HCT116 (cell line): ENCODE measurements around the gene INTS4. TPM values are rescaled to one million over a fixed set of nuclear protein-coding genes. Genes with fewer than 3 reads are reported as not detected.

ENCODE experiments used
- ATAC-seq: fragments of 200-7000 bp; cut with Tn5 transposase; 2 replicates; pipeline ENCODE4 v1.9.1; 2020; ENCODE audit warnings: mild to moderate bottlenecking, moderate library complexity
- BruUV-seq: library from RNA; stranded (reverse); fragments of 400-500 nt; replicated peaks from 2 replicates; lab custom pipeline; 2021; lab: Mats Ljungman, UMichigan
- CTCF ChIA-PET: fragments of 300-600 bp; sonication (Branson Sonifier 250); formaldehyde crosslinking; loops from one replicate; lab custom pipeline; 2021; ENCODE audit warnings: antibody characterized with exemption; lab: Charles Lee
- POLR2A ChIA-PET: fragments of 300-600, 350-600 bp; sonication (Branson Sonifier 250); formaldehyde crosslinking; loops from one replicate; lab custom pipeline; 2021; ENCODE audit warnings: antibody characterized with exemption; lab: Charles Lee
- RAD21 ChIA-PET, 2 experiments: fragments of 300-600 bp; sonication (Branson Sonifier 250); formaldehyde crosslinking; loops; one replicate each; lab custom pipeline; 2023; ENCODE audit warnings: low total read pairs in 2 of 2; ENCODE audit not compliant: uncharacterized antibody in 2 of 2, unreplicated experiment in 2 of 2, low non-redundant PET in 1 of 2; lab: Charles Lee
- DNase-seq: peaks from one replicate; pipeline ENCODE4 v3.0.0-alpha.2; 2010; ENCODE audit warnings: low read depth, low spot score
- H2AFZ ChIP-seq: fragments of 200-600 bp; shearing (Covaris generic), sonication (generic); 2 replicates; pipeline ENCODE4 v1.6.1; 2017; ENCODE audit warnings: low read depth, mixed run types, mixed read lengths, antibody characterized with exemption, low read length; ENCODE audit not compliant: poor library complexity, severe bottlenecking
- H3K27ac ChIP-seq: 2 replicates; pipeline ENCODE4 v1.5.1; 2012; ENCODE audit warnings: low read depth, low read length
- H3K27me3 ChIP-seq: fragments of 200-600 bp; sonication (generic); 2 replicates; pipeline ENCODE4 v1.6.1; 2016; ENCODE audit warnings: mixed run types, low read length, mixed read lengths; ENCODE audit not compliant: insufficient read depth
- H3K36me3 ChIP-seq, 2 experiments: fragments of 200-500 bp in 1 of 2; fragments of 200-600 bp in 1 of 2; sonication (Bioruptor generic) in 1 of 2; sonication (generic) in 1 of 2; 2 replicates each; pipeline versions ENCODE4 v1.5.1 to v1.6.1; 2014 to 2016; ENCODE audit warnings: low read length in 2 of 2, inconsistent platforms in 1 of 2, mixed read lengths in 1 of 2, mixed run types in 1 of 2; ENCODE audit not compliant: insufficient read depth in 2 of 2, control insufficient read depth in 1 of 2
- H3K4me1 ChIP-seq, 2 experiments: fragments of 200-600 bp in 1 of 2; sonication (generic) in 1 of 2; 2 replicates each; pipeline versions ENCODE4 v1.5.1 to v1.6.1; 2012 to 2017; ENCODE audit warnings: low read length in 2 of 2, inconsistent platforms in 1 of 2, mild to moderate bottlenecking in 1 of 2, mixed read lengths in 1 of 2, mixed run types in 1 of 2, moderate library complexity in 1 of 2; ENCODE audit not compliant: insufficient read depth in 2 of 2, control insufficient read depth in 1 of 2
- H3K4me2 ChIP-seq: fragments of 200-600 bp; sonication (generic); 2 replicates; pipeline ENCODE4 v1.6.1; 2017; ENCODE audit warnings: mixed run types, low read length, mixed read lengths
- H3K4me3 ChIP-seq, 2 experiments: fragments of 200-600 bp in 1 of 2; sonication (generic) in 1 of 2; replicated peaks in 1 of 2; 2 replicates each; pipeline ENCODE4 v1.5.1; 2011 to 2016; ENCODE audit warnings: low read length in 2 of 2, control low read depth in 1 of 2, low read depth in 1 of 2, mild to moderate bottlenecking in 1 of 2, mixed read lengths in 1 of 2, mixed run types in 1 of 2
- H3K79me2 ChIP-seq: fragments of 200-600 bp; sonication (generic); 2 replicates; pipeline ENCODE4 v1.6.1; 2017; ENCODE audit warnings: mild to moderate bottlenecking, mixed run types, low read length, moderate library complexity, mixed read lengths; ENCODE audit not compliant: insufficient read depth
- H3K9ac ChIP-seq: fragments of 200-600 bp; sonication (generic); 2 replicates; pipeline ENCODE4 v1.6.1; 2016; ENCODE audit warnings: low read length, mixed read lengths
- H3K9me2 ChIP-seq: fragments of 200-600 bp; sonication (generic), shearing (Covaris generic); 2 replicates; pipeline ENCODE4 v1.6.1; 2017; ENCODE audit warnings: mixed run types, mild to moderate bottlenecking, moderate library complexity; ENCODE audit not compliant: insufficient read depth
- H3K9me3 ChIP-seq, 2 experiments: fragments of 200-500 bp in 1 of 2; fragments of 200-600 bp in 1 of 2; sonication (Bioruptor generic) in 1 of 2; sonication (generic) in 1 of 2; 2 replicates each; pipeline ENCODE4 v1.6.1; 2014 to 2017; ENCODE audit warnings: low read length in 2 of 2, mixed read lengths in 2 of 2, inconsistent platforms in 1 of 2, low read depth in 1 of 2, mild to moderate bottlenecking in 1 of 2, mixed run types in 1 of 2, moderate library complexity in 1 of 2; ENCODE audit not compliant: control insufficient read depth in 1 of 2, insufficient read depth in 1 of 2
- H4K20me1 ChIP-seq: fragments of 200-600 bp; sonication (generic), shearing (Covaris generic); 2 replicates; pipeline ENCODE4 v1.6.1; 2017; ENCODE audit warnings: mixed run types, mild to moderate bottlenecking, moderate library complexity; ENCODE audit not compliant: insufficient read depth
- ATF3 ChIP-seq: IDR thresholded peaks from 2 replicates; pipeline ENCODE4 v1.6.1; 2012
- CBX3 ChIP-seq: IDR thresholded peaks from 2 replicates; pipeline ENCODE4 v1.6.1; 2012; ENCODE audit warnings: low read depth
- EZH2phosphoT487 ChIP-seq: fragments of 200-600 bp; IDR thresholded peaks from 2 replicates; pipeline ENCODE4 v1.6.1; 2018; ENCODE audit warnings: antibody characterized with exemption, borderline replicate concordance
- JUND ChIP-seq: IDR thresholded peaks from 2 replicates; pipeline ENCODE4 v1.6.1; 2012
- POLR2AphosphoS5 ChIP-seq: IDR thresholded peaks from 2 replicates; pipeline ENCODE4 v1.6.1; 2011; ENCODE audit warnings: mild to moderate bottlenecking, low read depth, low read length, moderate library complexity
- REST ChIP-seq: IDR thresholded peaks from 2 replicates; pipeline ENCODE4 v1.6.1; 2012; ENCODE audit warnings: low read depth
- SIN3A ChIP-seq: IDR thresholded peaks from 2 replicates; pipeline ENCODE4 v1.6.1; 2012; ENCODE audit warnings: low read depth
- ZBTB33 ChIP-seq: IDR thresholded peaks from 2 replicates; pipeline ENCODE4 v1.6.1; 2011; ENCODE audit warnings: mild to moderate bottlenecking, low read length, moderate library complexity; ENCODE audit not compliant: insufficient replicate concordance; ENCODE audit errors: extremely low read depth
- ZFX ChIP-seq: fragments of 450-650 bp; IDR thresholded peaks from 2 replicates; pipeline ENCODE4 v1.6.1; 2017
- ZNF274 ChIP-seq: fragments of 200-500 bp; sonication (Bioruptor generic); IDR thresholded peaks from 2 replicates; pipeline ENCODE4 v1.6.1; 2014; ENCODE audit warnings: mild to moderate bottlenecking, low read depth, low read length, inconsistent platforms
- intact Hi-C: fragments of 100-400 bp; cut with micrococcal nuclease; formaldehyde crosslinking; loops from 2 replicates; pipeline ENCODE4 v1.10.0; 2022
- total RNA-seq: library from RNA; stranded (reverse); gene quantifications from one replicate; pipeline ENCODE4 v1.2.1, GENCODE V29; 2021; ENCODE audit not compliant: unreplicated experiment
- TF ChIP-seq, protein P1 (sequence below), 3 experiments: fragments of 200-600 bp in 1 of 3; sonication (generic) in 1 of 3; IDR thresholded peaks in 2 of 3; conservative IDR thresholded peaks in 1 of 3; 2 replicates each; pipeline ENCODE4 v1.5.1; 2012 to 2017; ENCODE audit warnings: low read depth in 2 of 3, low read length in 2 of 3, antibody characterized with exemption in 1 of 3, borderline replicate concordance in 1 of 3, control low read depth in 1 of 3, mild to moderate bottlenecking in 1 of 3, mixed read lengths in 1 of 3, mixed run types in 1 of 3, moderate library complexity in 1 of 3; ENCODE audit not compliant: insufficient read depth in 1 of 3

Gene INTS4
- total RNA-seq, 1 experiment from 2014 or later = 41.0 TPM

- TF ChIP-seq, protein P1, sequence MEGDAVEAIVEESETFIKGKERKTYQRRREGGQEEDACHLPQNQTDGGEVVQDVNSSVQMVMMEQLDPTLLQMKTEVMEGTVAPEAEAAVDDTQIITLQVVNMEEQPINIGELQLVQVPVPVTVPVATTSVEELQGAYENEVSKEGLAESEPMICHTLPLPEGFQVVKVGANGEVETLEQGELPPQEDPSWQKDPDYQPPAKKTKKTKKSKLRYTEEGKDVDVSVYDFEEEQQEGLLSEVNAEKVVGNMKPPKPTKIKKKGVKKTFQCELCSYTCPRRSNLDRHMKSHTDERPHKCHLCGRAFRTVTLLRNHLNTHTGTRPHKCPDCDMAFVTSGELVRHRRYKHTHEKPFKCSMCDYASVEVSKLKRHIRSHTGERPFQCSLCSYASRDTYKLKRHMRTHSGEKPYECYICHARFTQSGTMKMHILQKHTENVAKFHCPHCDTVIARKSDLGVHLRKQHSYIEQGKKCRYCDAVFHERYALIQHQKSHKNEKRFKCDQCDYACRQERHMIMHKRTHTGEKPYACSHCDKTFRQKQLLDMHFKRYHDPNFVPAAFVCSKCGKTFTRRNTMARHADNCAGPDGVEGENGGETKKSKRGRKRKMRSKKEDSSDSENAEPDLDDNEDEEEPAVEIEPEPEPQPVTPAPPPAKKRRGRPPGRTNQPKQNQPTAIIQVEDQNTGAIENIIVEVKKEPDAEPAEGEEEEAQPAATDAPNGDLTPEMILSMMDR (IDR thresholded peaks at IDR 0.05 in 2 of 3, conservative IDR thresholded peaks at IDR 0.05 in 1 of 3; ENCODE audit: borderline replicate concordance in 1 of 3, insufficient read depth in 1 of 3, low read depth in 2 of 3, low read length in 2 of 3) = no peak
- no peak for TF ChIP-seq ZNF274
Observed at GRCh38 chr11:78010304-78010703, 15.8 kb upstream of the INTS4 start (continued).

- ATAC-seq (no peak), DNase-seq (no peak)
- Histone ChIP-seq H3K27me3 (no peaks in the 10 kb centered on the region), H4K20me1 (no peaks in the 10 kb centered on the region), H3K27ac (no peak overlapping the region), H3K4me3 (no peak overlapping the region), H3K36me3 (no peaks in the 10 kb centered on the region), H3K4me1 (no peaks in the 10 kb centered on the region), H3K79me2 (no peaks in the 10 kb centered on the region), H2AFZ (no peak overlapping the region), H3K9ac (no peak overlapping the region), H3K9me3 (no peaks in the 10 kb centered on the region), H3K4me2 (no peak overlapping the region), H3K9me2 (no peaks in the 10 kb centered on the region)
- BruUV-seq = no TSS peak
- CTCF ChIA-PET = interaction anchor here (2.5 kb wide), 1 partner anchor 9 kb away, joined by 9 read pairs; no protein-coding TSS in a partner anchor
- RAD21 ChIA-PET = no interaction called here
- POLR2A ChIA-PET = interaction anchor here (0.7 to 2.8 kb wide), 2 partner anchors 14 to 37 kb away, joined by 3 to 11 read pairs; partner anchors contain the start of gene INTS4
- intact Hi-C loops = no loop called here
- no peak for TF ChIP-seq SIN3A
- TF ChIP-seq ZNF274 = no peak
- no peak for TF ChIP-seq POLR2AphosphoS5
- no peak for TF ChIP-seq ZFX
- TF ChIP-seq ATF3 = no peak
- TF ChIP-seq JUND = no peak
- no peak for TF ChIP-seq REST
- no peak for TF ChIP-seq EZH2phosphoT487
- no peak for TF ChIP-seq ZBTB33
- TF ChIP-seq, protein P1 (IDR thresholded peaks at IDR 0.05 in 2 of 3, conservative IDR thresholded peaks at IDR 0.05 in 1 of 3; ENCODE audit: borderline replicate concordance in 1 of 3, insufficient read depth in 1 of 3, low read depth in 2 of 3, low read length in 2 of 3) = no peak
- no peak for TF ChIP-seq CBX3
Observed at GRCh38 chr11:78009062-78009461, 14.6 kb upstream of the INTS4 start.
